HEK293 (cell line): ENCODE results near the gene MPV17.

Experiments used
- CTCF ChIP-seq: fragments of 450-650 bp; formaldehyde crosslinking; IDR thresholded peaks from 2 replicates; pipeline ENCODE4 v1.5.1; 2016; ENCODE audit warnings: missing biosample characterization, missing genetic modification characterization
- OSR2 ChIP-seq: fragments of 450-650 bp; formaldehyde crosslinking; IDR thresholded peaks from 2 replicates; pipeline ENCODE4 v1.5.1; 2016; ENCODE audit warnings: missing biosample characterization, missing genetic modification characterization
- OVOL3 ChIP-seq: fragments of 450-650 bp; formaldehyde crosslinking; IDR thresholded peaks from 2 replicates; pipeline ENCODE4 v1.5.1; 2016; ENCODE audit warnings: missing biosample characterization, missing genetic modification characterization
- PRDM2 ChIP-seq: fragments of 450-650 bp; formaldehyde crosslinking; IDR thresholded peaks from 2 replicates; pipeline ENCODE4 v1.5.1; 2016; ENCODE audit warnings: missing biosample characterization, missing genetic modification characterization, borderline replicate concordance
- REST ChIP-seq: fragments of 450-650 bp; formaldehyde crosslinking; IDR thresholded peaks from 2 replicates; pipeline ENCODE4 v1.5.1; 2016; ENCODE audit warnings: missing biosample characterization, missing genetic modification characterization
- ZBTB44 ChIP-seq: fragments of 450-650 bp; IDR thresholded peaks from 2 replicates; pipeline ENCODE4 v1.5.1; 2018; ENCODE audit warnings: missing biosample characterization, mild to moderate bottlenecking, missing genetic modification characterization
- ZNF121 ChIP-seq: fragments of 450-650 bp; formaldehyde crosslinking; IDR thresholded peaks from 2 replicates; pipeline ENCODE4 v1.5.1; 2016; ENCODE audit warnings: missing biosample characterization, missing genetic modification characterization
- ZNF239 ChIP-seq: fragments of 450-650 bp; formaldehyde crosslinking; IDR thresholded peaks from 2 replicates; pipeline ENCODE4 v1.5.1; 2016; ENCODE audit warnings: missing biosample characterization, missing genetic modification characterization
- ZNF24 ChIP-seq: fragments of 450-650 bp; formaldehyde crosslinking; IDR thresholded peaks from 2 replicates; pipeline ENCODE4 v1.5.1; 2016; ENCODE audit warnings: missing biosample characterization, missing genetic modification characterization
- ZNF280C ChIP-seq: fragments of 450-650 bp; formaldehyde crosslinking; IDR thresholded peaks from 2 replicates; pipeline ENCODE4 v1.5.1; 2016; ENCODE audit warnings: missing biosample characterization, missing genetic modification characterization
- ZNF292 ChIP-seq: fragments of 450-650 bp; formaldehyde crosslinking; IDR thresholded peaks from 2 replicates; pipeline ENCODE4 v1.5.1; 2016; ENCODE audit warnings: low read depth, missing biosample characterization, missing genetic modification characterization, borderline replicate concordance
- ZNF549 ChIP-seq: fragments of 450-650 bp; IDR thresholded peaks from 2 replicates; pipeline ENCODE4 v1.5.1; 2018; ENCODE audit warnings: missing biosample characterization, missing genetic modification characterization, mild to moderate bottlenecking, inconsistent platforms, moderate library complexity

- TF ChIP-seq ZNF280C (tag by site-specific recombination) (no peak), ZNF239 (tag by site-specific recombination) (no peak), CTCF (tag by site-specific recombination) (no peak), ZNF549 (tag by site-specific recombination) (no peak), ZBTB44 (no peak), OVOL3 (no peak), ZNF121 (tag by site-specific recombination) (no peak), ZNF292 (tag by site-specific recombination) (no peak), ZNF24 (tag by site-specific recombination) (peak; percentile 18; the same call in 1 of the 2 replicates), REST (tag by site-specific recombination) (no peak), OSR2 (tag by site-specific recombination) (no peak), PRDM2 (no peak)
Observed at GRCh38 chr2:27322766-27323595, at the start of gene MPV17.
